HTR-8/SVneo (cell line): ENCODE data around the gene CCL24.
"Not testable (repeated sequence)": the region's sequence is repeated elsewhere in the genome, so short reads cannot be mapped to it uniquely, and the experiment has no call there.

ENCODE experiments used
- DNase-seq: peaks from one replicate; pipeline ENCODE4 v3.0.0; 2011; ENCODE audit warnings: low spot score, mixed read lengths; ENCODE audit not compliant: insufficient read length
- FAIRE-seq: peaks from 2 replicates; lab custom pipeline; 2011; peaks lifted over from hg19 to GRCh38; lab: Jason Lieb, UNC

CCL24 gene

DNA sequence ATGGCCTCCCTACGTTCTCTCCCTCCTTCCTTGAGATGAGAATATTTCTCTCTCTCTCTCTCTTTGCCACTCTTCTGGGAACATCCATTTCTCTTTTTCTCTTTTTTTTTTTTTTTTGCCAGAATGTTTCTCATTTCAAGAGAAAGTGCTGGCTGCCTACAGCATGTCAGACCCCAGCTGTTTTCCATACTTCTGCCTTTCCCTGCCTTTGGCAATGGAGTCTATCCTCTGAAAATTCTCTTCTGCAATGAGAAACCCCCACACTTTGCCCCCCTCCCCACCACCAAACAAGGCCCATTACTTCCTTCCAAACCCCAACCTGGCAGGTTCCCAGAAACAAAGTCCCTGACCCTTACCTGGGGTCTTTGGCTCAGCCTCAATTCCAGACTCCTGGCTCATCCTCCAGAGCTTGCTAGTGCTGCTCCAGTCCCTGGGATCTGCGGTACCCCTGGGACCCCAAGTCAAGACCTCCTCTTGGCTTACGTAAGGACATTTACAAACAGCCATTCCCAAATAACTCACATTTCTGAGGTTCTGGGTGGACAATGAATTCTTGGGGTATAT lies 24.2 kb downstream of the CCL24 start:
- no peak for DNase-seq
- no peak for FAIRE-seq

DNA sequence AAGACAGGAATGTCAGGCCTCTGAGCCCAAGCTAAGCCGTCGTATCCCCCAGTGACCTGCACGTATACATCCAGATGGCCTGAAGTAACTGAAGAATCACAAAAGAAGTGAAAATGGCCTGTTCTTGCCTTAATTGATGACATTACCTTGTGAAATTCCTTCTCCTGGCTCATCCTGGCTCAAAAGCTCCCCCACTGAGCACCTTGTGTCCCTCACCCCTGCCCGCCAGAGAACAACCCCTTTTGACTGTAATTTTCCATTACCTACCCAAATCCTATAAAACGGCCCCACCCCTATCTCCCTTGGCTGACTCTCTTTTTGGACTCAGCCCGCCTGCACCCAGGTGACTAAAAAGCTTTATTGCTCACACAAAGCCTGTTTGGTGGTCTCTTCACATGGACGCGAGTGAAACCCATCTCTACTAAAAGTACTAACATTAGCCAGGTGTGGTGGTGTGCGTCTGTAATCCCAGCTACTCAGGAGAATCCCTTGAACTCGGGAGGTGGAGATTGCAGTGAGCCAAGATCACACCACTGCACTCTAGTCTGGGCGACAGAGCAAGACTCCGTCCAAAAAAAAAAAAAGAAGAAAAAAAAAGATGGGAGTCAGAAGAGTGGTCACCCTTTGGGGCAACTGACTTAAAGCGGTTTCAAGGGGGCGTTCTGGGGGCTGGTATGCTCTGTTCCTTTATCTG lies 25.3 kb downstream of the CCL24 start:
- DNase-seq, FAIRE-seq: not testable (repeated sequence)

DNA sequence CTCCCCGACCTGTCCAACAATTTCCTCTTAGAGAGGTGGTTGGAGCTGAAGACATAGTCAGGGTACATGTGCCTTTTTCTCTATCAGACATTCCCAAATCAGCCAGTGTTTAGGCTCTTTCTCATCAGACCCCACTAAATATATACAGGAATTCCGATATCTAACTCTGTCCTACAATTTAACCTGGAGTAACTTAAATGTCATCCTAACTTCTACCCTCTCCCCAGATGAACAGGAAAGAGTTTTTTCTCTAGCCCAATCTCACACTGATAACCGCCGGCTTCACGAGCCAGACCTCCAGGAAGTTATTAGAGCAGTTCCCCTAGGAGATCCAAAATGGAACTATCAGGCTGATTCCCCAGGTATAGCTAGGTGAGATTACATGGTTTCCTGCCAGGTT lies 30.5 kb downstream of the CCL24 start:
- not testable (repeated sequence) for DNase-seq, FAIRE-seq

DNA sequence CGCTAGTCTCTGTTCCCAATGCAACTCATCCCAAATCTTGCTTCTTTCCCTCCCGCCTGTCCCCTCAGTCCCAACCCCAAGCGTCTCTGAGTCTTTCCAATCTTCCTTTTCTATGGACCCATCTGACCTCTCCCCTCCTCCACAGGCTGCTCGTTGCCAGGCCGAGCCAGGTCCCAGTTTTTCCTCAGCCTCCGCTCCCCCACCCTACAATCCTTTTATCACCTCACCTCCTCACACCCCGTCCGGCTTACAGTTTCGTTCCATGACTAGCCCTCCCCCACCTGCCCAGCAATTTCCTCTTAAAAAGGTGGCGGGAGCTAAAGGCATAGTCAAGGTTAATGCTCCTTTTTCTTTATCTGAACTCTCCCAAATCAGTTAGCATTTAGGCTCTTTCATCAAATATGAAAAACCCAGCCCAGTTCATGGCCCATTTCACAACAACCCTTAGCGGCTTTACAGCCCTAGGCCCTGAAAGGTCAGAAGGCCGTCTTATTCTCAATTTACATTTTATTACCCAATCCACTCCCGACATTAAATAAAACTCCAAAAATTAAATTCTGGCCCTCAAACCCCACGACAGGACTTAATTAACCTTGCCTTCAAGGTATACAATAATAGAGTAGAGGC lies 32.8 kb downstream of the CCL24 start:
- not testable (repeated sequence) for FAIRE-seq, DNase-seq

GRCh38 chr7:75779516-75779915 lies 34.1 kb downstream of the CCL24 start:
- DNase-seq, FAIRE-seq: not testable (repeated sequence)

DNA sequence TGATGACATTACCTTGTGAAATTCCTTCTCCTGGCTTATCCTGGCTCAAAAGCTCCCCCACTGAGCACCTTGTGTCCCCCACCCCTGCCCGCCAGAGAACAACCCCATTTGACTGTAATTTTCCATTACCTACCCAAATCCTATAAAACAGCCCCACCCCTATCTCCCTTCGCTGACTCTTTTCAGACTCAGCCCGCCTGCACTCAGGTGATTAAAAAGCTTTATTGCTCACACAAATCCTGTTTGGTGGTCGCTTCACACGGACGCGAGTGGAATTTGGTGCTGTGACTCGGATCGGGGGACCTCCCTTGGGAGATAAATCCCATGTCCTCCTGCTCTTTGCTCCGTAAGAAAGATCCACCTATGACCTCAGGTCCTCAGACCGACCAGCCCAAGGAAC lies 34.6 kb downstream of the CCL24 start:
- not testable (repeated sequence) for FAIRE-seq, DNase-seq

DNA sequence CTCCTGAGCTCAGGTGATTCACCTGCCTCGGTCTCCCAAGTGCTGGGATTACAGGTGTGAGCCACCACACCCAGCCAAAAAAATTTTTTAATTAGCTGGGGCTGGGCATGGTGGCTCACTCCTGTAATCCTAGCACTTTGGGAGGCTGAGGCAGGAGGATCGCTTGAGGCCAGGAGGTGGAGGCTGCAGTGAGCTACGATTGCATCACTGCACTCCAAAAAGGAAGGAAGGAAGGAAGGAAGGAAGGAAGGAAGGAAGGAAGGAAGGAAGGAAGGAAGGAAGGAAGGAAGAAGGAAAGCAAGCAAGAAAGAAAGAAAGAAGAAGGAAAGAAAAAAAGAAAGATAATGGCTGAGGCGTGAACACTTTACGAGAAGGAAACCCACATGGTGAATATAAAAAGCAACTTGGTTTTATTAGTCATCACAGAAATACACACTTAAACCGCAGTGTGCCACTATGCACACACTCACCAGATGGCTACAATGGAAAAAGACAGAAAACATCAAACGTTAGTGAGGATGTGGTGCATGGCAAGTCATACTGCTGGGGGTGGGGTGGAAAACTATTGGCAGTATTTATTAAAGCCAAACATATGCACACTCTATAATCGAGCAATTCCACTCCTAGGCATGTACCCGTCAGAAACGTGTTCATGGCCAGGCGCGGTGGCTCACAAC lies 37.2 kb downstream of the CCL24 start:
- FAIRE-seq = no peak
- DNase-seq = no peak

- DNase-seq, FAIRE-seq: not testable (repeated sequence)
These were observed 39.6 kb downstream of the CCL24 start for GRCh38 chr7:75773958-75774357.

- peak; percentile 20 for DNase-seq
These were observed 41.2 kb downstream of the CCL24 start, which contains the start of gene CCL26 for GRCh38 chr7:75772081-75773077. CCL26 (minus strand) TSS chr7:75772211; CDS start chr7:75772176, 35 bp downstream.

DNA sequence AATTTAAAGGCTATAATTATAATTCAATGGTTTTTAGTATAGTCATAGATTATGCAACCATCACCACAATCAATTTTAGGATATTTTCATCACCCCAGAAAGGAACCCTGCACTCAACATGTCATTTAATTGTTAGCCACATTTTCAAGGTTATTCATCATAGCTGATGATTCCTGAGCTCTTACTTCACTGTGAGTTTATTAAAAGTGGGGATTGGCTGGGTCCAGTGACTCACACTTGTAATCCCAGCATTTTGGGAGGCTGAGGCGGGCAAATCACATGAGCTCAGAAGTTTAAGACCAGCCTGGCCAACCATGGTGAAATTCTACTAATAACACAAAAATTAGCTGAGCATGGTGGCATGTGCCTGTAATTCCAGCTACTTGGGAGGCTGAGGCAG lies 42.4 kb downstream of the CCL24 start:
- FAIRE-seq (no peak), DNase-seq (no peak)

More at GRCh38 chr7:75772081-75773077, 41.2 kb downstream of the CCL24 start, which contains the start of gene CCL26:
- FAIRE-seq = no peak

DNA sequence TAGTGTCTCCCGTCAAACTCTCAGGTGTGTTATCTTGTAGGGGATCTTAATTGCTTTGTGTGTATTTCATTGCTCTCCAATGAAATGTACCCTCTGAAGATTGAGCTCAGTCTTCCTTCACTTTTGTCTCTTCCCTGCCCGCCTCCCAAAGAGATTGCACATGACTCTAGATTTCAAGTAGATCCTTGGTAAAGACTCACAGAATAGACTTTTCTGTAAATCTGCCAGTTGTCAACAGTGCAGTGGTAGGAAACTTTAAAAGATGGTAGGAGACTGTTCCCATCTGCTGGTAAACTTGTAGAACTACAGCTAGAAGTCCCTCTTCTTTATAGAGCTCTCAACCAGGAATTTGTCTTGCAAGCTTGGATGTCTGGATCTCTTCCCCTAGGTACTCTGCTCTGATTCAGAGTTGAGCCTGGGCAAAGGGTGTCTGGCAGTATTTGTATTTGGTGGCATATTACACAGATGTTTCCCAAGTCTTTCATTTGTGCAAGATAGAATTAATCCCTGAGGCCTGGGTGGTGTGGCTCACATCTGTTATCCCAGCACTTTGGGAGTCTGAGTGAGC lies 51.2 kb downstream of the CCL24 start:
- DNase-seq (peak; percentile 70), FAIRE-seq (no peak)

GRCh38 chr7:75761801-75762200 lies 51.8 kb downstream of the CCL24 start:
- not testable (repeated sequence) for FAIRE-seq, DNase-seq
